GM19238 (cell line): ENCODE results near the gene KDM6A.
"Not testable (repeated sequence)": the region's sequence is repeated elsewhere in the genome, so short reads cannot be mapped to it uniquely, and the experiment has no call there.

Experiments
- DNase-seq: peaks from one replicate; pipeline ENCODE4 v3.0.0; 2011; ENCODE audit warnings: low spot score; ENCODE audit not compliant: insufficient read length

The KDM6A gene

DNA sequence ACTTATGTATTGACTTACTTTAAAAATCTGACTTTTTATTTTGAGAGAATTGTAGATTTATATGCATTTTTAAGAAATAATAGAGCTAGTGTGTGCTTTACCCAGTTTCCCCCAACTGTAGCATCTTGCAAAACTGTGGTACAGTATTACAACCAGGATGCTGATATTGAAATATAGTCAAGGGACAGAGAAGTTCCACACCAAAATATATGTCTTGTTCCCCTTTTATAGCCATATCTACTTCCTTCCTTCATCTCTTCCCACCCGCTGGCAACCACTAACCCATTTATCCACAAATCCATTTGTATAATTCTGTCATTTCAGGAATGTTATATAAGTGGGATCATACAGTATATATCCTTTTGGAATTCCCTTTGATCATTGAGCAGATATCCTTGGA is 16.8 kb downstream of the KDM6A start:
- no peak for DNase-seq

DNA sequence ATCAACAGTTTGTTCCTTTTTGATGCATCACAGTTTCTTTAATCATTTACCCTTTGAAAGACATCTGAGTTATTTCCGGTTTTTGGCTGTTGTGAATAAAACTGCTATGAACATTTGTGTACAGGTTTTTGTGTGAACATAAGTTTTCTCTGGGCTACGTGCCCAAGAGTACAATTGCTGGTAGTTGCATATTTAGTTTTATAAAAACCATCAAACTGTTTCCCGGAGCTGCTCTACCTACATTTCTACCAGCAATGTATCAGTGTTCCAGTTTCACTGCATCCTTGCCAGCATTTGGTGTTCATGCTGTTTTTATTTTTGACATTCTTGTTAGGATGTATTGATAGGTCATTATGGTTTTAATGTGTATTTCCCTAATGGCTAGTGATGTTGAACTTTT is 17.3 kb downstream of the KDM6A start:
- no peak for DNase-seq

DNA sequence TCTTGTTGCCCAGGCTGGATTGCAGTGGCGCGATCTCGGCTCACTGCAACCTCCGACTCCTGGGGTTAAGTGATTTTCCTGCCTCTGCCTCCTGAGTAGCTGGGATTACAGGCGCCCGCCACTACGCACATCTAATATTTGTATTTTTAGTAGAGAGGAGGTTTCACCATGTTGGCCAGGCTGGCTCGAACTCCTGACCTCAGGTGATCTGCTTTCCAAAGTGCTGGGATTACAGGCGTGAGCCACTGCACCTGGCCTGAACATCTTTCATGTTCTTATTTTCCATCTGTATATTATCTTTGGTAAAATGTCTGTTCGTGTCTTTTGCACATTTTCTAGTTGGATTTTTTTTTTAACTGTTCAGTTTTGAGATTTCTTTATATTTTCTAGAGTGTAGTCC is 17.7 kb downstream of the KDM6A start:
- DNase-seq, result not testable (repeated sequence)

DNA sequence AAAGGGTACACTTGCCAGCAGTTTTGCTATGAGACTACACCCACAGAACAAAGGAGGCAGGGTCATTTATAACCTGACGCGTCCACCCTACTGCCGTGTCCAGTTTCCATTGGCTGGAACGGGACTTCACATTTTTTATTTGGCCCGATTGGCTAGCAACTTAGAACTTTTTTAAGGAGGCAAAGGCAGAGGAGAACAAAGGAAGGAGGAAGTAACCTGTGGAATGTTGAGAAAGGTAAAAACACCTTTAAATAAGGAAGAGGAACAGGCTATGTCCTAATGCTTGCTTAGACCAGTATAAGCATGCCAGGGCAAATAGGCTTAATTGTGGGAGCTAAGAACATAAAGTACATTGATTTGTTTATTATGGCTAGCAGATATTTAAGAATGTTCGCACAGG is 18.7 kb downstream of the KDM6A start:
- no peak for DNase-seq

DNA sequence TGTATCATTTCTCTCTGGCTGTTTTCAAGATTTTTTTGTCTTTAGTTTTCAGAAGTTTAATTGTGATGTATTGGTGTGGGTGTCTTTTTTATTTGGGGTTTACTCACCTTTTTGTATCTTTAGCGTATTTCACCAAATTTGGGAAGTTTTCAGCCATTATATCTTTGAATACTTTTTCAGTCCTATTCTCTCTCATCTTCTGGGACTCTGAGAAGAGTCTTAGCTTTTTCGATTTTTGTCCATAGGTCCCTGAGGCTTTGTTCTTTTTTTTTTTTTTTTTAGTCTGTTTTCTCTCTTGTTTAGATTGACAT is 23.8 kb downstream of the KDM6A start:
- DNase-seq, result no peak

DNA sequence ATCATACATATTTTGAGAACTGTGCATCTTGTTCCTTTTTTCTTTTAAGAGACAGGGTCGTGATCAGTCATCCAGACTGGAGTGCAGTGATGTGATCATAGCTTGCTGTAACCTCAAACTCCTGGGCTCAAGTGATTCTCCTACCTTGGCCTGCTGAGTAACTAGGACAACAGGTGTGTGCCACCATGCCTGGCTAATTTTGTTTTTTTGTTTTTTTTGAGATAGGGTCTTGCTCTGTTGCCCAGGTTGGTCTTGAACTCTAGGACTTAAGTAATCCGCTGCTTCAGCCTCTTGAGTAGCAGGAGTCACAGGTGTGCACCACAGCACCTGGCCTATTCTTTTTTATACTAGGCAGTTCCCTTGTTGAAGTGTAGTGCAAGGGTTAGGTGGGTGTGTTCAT is 24.6 kb downstream of the KDM6A start:
- no peak for DNase-seq

DNA sequence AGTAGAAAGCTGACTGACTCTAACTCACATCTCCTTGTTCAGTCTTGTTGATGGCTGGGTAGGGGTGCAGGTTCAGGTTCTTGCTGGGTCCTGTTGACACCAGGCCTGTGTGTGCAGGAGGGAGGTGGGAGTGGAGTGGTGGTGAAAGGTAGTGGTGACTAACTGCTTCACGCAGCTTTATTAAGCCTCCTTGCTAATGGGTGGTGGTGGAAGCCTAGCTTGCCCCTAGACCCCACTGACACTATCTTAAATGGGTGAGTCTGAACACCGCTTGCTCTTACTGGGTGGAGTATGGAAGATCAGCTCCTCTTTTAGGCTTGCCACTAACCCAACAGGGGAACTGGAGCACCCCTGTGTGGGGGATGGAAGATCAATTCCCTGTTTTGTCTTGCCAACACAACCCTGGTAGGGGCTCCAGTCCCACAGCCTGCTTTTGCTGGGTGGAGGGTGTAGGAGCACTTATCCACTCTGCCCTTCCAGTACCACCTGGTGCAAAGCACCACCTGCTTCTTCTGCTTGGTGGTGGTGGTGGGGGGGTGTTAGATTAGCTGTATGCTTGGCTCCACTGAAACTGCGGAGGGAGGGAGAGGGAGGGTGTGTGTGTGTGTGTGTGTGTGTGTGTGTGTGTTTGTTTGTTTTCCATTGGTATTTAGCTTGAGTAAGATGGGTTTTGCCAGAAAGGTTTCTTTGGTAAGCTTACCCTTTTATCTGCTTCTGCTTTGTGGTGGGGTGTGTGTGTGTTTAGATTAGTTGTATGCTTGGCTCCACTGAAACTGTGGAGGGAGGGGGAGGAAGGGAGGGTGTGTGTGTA is 25.6 kb downstream of the KDM6A start:
- DNase-seq, result no peak

DNA sequence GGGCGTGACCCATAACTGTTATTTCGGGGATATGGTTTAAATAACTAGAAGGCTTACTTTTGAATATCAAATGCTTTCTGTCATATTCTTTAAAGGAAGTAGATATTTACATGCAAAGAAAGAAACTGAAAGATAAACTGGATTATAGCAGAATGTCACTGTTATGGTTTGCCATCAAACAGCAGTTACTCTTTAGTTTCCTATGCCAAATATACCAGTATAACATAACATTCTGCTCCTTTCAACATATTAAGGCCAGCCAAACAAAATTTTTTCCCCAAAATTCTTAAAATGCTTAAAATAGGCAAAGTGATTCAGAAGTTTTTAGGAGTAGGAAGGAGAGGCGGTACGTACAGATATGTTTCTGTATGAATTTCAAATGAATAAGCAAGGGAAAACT is 27.0 kb downstream of the KDM6A start:
- no peak for DNase-seq

DNA sequence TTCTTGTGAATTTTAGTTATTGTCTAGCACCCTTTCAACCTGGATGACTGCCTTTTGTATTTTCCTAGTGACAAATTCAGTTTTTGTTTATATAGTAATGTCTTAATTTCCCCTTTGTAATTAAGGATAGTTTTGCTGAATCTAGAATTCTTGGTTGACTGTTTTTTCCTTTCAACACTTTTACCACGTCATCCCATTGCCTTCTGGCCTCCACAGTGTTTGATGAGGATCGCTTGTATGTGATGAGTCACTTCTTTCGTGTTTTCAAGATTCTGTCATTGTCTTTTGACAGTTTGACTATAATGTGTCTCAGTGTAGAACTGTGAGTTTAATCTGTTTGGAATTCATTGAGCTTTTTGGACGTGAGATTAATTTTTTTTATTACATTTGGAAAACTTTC is 30.1 kb downstream of the KDM6A start:
- no peak for DNase-seq

DNA sequence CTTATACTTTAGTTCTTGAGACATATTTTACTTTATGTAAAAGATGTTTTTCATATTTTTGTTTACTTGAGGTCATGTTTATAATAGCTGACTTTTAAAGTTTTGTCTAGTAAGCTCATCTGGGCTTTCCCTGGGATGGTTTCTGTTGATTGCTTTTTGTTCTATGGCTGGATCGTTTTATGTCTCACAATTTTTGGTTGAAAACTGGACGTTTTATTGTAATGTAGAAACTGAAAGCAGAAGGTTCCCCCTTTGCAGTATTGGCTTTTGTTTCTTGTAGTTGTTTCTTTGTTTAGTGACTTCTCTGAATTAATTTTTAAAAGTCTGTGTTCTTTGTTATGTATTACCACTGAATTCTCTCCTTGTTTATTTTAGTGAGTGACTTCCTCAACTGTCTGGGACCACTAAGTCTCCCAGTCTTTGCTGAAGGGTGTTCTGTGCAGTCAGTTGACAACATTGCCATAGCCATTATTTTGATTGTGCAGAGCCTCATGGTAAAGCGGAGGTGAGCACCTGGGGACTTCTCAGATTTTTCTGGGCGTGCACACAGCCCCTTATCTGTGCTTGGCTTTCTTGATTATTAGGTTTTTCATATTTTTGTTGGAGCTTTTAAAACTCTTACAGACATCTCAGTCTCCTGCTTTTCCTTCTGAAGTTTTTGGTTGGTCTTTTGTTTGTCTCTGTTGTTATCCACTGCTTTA is 31.0 kb downstream of the KDM6A start:
- DNase-seq, result no peak

DNA sequence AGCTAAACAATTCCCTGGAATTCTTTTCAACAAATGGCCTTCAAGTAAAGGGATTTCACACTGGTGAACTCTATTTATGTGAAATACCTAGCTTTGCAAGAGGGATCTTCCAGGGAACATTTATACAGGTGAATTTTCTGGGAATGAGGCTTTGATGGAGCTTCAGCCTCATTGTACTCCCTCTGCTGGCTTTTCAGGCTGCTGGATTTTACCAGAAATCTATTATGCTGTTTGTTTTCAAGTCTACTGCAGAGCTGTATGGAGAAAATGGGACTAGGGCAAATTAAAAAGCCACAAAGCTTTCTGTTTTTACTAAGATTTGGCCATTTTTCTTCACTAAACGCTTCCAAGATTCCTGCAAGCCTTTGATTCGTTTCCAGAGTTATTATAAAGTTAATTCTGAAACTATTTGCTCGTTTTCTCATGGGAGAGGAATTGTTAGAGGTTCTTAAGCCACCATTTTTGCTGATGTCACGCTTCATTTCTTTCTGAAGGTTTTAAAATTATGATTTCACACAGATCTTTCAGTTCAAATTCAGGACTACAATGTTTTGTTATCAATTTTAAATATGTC is 31.6 kb downstream of the KDM6A start:
- no peak for DNase-seq

DNA sequence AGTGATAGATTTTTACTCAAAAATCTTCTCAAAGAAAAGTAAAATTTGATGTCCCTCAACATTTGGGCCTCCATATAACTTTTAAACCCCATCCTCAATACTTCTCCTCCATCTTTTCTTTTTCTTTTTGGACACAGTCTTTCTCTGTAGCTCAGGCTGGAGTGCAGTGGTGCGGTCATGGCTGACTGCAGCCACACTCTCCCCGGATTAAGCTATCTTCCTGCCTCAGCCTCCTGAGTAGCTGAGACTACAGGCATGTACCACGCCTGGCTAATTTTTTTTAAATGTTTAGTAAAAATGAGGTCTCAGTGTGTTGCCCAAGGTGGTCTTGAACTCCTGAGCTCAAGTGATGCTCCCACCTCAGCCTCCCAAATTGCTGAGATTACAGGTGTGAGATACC is 33.1 kb downstream of the KDM6A start:
- DNase-seq, result no peak

DNA sequence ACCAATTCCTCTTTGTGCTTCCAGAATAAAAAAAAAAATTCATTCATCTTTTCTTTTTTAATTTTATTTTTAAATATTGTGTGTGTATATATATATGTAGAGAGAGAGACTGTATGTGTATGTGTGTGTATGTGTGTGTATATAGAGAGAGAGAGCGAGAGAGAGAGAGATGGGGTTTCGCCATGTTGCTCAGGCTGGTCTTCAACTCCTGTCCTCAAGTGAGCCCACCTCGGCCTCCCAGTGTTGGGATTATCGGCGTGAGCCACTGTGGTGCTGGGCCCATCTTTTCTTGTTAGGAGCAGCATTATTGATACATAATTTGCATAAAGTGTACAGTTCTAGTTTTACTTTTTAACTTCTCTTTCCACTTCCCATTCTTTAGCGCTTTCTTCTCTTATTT is 33.6 kb downstream of the KDM6A start:
- no peak for DNase-seq

DNA sequence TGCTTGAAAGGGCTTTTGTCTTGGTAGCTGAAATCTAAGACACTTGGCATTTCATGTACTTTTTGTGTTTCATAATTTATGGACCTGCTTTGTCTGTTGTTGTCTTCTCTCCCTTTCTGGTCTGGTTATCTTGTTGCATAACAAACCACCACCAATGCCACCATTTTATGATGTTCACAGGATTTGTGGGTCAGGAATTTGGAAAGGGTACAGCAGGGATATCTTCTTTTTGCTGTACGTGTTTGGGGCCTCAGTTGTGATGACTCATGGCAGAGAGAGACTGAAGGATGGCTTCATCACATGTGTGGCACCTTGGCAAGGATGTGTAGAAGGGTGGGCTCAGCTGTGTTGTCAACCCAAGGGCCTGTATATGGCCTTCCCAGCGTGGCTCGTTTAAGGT is 35.2 kb downstream of the KDM6A start:
- DNase-seq, result no peak

DNA sequence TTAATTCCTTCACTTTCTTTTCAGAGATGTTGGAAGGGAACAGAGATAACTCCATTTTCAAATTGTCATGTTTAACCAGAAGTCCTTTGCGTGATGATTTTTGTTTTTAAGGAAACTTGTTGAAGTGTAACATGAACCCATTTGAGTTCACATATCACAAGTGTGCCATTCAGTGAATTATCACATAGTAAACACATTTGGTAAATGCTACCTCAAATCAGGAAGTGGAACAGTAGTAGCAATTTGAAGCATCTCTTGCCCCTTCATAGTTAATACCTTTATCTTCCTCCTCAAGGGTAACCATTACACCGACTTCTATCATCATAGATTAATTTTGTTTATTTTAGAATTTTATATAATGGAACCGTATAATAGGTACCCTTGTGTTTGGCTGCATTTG is 35.8 kb downstream of the KDM6A start:
- no peak for DNase-seq

DNA sequence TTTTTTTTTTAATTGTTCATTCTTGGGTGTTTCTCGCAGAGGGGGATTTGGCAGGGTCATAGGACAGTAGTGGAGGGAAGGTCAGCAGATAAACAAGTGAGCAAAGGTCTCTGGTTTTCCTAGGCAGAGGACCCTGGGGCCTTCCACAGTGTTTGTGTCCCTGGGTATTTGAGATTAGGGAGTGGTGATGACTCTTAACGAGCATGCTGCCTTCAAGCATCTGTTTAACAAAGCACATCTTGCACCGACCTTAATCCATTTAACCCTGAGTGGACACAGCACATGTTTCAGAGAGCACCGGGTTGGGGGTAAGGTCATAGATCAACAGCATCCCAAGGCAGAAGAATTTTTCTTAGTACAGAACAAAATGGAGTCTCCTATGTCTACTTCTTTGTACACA is 37.5 kb downstream of the KDM6A start:
- not testable (repeated sequence) for DNase-seq

DNA sequence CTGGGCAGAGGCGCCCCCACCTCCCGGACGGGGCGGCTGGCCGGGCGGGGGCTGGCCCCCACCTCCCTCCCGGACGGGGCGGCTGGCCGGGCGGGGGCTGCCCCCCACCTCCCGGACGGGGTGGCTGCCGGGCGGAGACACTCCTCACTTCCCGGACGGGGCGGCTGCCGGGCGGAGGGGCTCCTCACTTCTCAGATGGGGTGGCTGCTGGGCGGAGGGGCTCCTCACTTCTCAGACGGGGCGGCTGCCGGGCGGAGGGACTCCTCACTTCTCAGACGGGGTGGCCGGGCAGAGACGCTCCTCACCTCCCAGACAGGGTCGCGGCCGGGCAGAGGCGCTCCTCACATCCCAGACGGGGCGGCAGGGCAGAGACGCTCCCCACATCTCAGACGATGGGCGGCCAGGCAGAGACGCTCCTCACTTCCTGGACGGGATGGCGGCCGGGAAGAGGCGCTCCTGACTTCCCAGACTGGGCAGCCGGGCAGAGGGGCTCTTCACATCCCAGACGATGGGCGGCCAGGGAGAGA is 38.1 kb downstream of the KDM6A start:
- not testable (repeated sequence) for DNase-seq

DNA sequence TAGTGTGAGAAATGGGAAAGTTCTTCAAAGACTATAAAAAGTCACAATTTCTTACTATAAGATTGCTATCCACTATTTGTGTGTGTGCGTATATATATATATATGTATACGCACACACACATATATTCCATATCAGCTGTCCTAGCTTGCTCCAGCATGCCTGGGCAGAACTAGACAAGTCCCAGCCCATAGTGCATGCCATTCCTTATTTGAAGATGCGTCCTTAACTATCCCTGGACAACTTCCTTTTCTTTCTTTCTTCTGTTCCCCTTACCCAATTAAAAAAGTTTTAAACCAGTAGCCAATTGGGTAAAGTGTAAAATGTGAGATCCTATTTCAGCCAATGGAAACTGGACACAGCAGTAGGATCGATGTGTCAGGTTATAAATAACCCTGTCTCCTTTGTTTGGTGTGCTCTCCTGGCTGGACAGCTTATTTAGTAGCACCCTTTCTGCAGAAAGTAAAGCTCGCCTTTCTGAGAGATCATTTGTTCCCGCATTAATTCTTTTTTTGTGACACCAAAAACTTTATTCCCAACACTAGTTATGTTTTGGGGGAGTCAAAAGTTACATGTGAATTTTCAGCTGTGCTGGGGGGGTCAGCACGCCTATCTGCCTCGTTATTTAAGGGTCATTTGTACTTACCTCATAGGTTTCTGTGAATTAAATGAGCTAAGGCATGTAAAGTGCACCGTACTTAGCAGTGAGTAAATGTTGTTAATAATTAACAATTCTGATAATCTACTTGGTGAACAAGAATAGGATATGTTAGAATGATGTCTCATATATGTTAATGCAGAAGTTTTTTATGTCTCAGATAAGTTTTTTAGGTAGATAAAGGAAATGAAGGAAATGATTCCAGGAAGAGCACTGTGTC is 40.9 kb downstream of the KDM6A start:
- no peak for DNase-seq

DNA sequence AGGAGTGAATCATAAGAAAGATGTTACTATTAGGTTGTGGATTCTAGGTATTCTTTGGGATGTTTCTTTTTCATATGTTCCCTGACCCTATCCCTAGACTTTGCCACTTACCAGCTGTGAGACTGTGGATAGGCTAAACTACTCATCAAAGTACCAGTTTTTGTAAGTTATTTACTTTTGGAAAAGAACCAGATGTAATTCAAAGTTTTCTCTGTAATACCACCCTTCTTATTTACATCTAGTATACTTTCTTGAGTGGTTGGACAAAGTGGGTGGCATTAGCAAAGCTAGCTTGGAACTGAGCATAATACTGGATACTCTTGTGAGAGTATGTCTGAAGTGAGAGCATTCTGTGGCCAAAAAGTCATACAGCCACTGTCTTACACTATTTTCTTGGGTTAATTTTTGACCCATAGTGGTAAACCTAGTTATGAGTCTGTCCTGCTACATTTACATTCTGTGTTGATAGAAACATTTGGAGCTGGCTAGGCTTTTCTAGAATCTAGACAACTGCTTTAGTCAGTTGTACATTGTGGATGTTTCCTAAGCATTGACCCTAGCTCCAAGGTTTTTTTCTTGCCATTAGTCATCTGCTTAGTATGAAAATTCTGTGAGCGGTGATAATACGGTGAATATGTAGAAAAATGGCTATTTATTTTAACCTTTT is 41.7 kb downstream of the KDM6A start:
- no peak for DNase-seq

DNA sequence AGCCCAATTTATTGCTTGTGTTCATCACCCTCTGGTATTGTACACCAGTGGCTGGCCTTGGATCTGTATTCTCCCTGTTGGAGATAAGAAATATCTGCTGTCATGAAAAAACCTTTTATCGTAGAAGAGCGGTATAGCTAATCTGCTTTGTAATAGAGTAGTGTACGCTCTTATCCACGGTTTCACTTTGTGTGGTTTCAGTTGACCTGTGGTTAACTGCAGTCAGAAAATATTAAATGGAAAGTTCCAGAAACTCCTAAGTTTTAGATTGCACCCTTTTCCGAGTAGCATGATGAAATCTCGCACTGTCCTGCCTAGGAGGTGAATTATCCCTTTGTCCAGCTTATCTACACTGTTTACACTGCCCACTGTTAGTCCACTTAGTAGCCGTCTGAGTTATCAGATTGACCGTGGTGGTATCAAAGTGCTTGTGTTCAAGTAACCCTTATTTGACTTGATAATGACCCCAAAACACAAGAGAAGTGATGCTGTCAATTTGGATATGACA is 42.4 kb downstream of the KDM6A start:
- no peak for DNase-seq

DNA sequence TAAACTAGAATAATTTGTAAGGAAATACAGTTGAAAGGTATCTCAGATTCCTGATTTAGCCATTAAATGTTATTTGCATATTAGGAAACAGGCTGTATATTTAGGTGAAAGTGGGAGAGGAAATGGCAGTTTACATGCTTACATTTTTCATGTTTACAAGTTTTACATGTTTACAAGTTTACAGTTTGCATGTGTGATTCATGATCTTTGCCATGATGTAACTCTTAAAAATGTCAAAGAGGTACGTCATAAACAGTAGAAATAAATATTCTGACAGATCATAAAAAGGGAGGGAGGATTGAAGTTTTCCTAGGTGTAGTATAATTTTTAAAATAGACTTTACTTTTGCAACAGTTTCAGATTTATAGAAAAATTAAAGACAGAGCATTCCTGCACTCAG is 45.7 kb downstream of the KDM6A start:
- DNase-seq, result no peak
